ENCODE measurements around the gene UGT1A10.

DNA sequence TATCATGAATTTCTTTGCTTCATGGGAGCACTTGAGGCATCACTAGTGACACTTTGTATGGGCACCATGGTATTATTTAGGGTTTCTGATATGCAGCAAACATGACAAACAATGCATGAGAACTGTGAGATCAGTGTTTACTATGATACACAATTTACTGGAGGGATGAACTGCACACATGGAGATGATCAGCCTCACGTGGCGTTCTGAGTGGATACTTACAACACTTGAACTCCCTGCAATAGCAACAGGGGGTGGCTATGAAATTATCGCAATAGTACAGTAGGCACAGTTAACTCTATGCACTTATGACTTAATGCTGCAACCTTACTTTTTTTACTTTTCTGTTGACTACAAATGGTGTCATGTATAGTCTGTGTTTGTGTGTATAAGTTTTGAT, 37.3 kb upstream of the UGT1A10 start:
- TF ChIP-seq CREB1 (IDR thresholded peaks at IDR 0.05; ENCODE audit: low read depth) = no peak
- TF ChIP-seq, protein P1, sequence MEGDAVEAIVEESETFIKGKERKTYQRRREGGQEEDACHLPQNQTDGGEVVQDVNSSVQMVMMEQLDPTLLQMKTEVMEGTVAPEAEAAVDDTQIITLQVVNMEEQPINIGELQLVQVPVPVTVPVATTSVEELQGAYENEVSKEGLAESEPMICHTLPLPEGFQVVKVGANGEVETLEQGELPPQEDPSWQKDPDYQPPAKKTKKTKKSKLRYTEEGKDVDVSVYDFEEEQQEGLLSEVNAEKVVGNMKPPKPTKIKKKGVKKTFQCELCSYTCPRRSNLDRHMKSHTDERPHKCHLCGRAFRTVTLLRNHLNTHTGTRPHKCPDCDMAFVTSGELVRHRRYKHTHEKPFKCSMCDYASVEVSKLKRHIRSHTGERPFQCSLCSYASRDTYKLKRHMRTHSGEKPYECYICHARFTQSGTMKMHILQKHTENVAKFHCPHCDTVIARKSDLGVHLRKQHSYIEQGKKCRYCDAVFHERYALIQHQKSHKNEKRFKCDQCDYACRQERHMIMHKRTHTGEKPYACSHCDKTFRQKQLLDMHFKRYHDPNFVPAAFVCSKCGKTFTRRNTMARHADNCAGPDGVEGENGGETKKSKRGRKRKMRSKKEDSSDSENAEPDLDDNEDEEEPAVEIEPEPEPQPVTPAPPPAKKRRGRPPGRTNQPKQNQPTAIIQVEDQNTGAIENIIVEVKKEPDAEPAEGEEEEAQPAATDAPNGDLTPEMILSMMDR (IDR thresholded peaks at IDR 0.05 in 2 of 3, conservative IDR thresholded peaks at IDR 0.05 in 1 of 3; ENCODE audit: control insufficient read depth in 2 of 3, extremely low read depth in 1 of 3, insufficient read depth in 1 of 3, low read depth in 3 of 3, low read length in 3 of 3) = no peak
- no peak for TF ChIP-seq POLR2A (IDR thresholded peaks at IDR 0.05; ENCODE audit: low read depth, low read length)

Data from GM12878 (cell line).